Endothelial cell of umbilical vein (primary cell): ENCODE measurements around the gene TBCE. TPM values are rescaled to one million over a fixed set of nuclear protein-coding genes. Genes with fewer than 3 reads are reported as not detected.
A peak's percentile ranks its signal among the peaks of the same experiment; 100 is the strongest.

Source experiments
- BruUV-seq: library from RNA; stranded (reverse); fragments of 400-500 nt; replicated peaks from 2 replicates; lab custom pipeline; 2021; lab: Mats Ljungman, UMichigan
- CTCF ChIA-PET: fragments of 300-600, 350-600 bp; sonication (Branson Sonifier 250); formaldehyde crosslinking; loops from one replicate; lab custom pipeline; 2021; ENCODE audit warnings: antibody characterized with exemption, inconsistent platforms; lab: Charles Lee
- POLR2A ChIA-PET: fragments of 300-600, 350-600 bp; sonication (Branson Sonifier 250); formaldehyde crosslinking; loops from one replicate; lab custom pipeline; 2021; ENCODE audit warnings: antibody characterized with exemption, inconsistent platforms; lab: Charles Lee
- DNase-seq: peaks from one replicate; pipeline ENCODE4 v3.0.0-alpha.2; 2011; ENCODE audit warnings: low read depth, low spot score
- FAIRE-seq: peaks from 2 replicates; lab custom pipeline; 2011; peaks lifted over from hg19 to GRCh38; lab: Jason Lieb, UNC
- H2AFZ ChIP-seq: 2 replicates; pipeline ENCODE4 v1.6.0; 2012; ENCODE audit warnings: low read depth, low read length, control low read depth, inconsistent platforms
- H3K27ac ChIP-seq: 2 replicates; pipeline ENCODE4 v1.5.1; 2011; ENCODE audit warnings: low read depth, mild to moderate bottlenecking, control low read depth, low read length, moderate library complexity; ENCODE audit not compliant: insufficient read depth
- H3K27me3 ChIP-seq, 2 experiments: 2 replicates each; pipeline versions ENCODE4 v1.6.0 to v1.6.1; 2011; ENCODE audit warnings: low read length in 2 of 2, mixed read lengths in 1 of 2; ENCODE audit not compliant: control insufficient read depth in 2 of 2, insufficient read depth in 2 of 2
- H3K36me3 ChIP-seq, 2 experiments: 2 replicates in 1 of 2; 3 replicates in 1 of 2; pipeline ENCODE4 v1.5.1; 2011; ENCODE audit warnings: low read length in 2 of 2, mild to moderate bottlenecking in 1 of 2, moderate library complexity in 1 of 2; ENCODE audit not compliant: control insufficient read depth in 2 of 2, insufficient read depth in 2 of 2; ENCODE audit errors: extremely low read depth in 1 of 2
- H3K4me1 ChIP-seq: 3 replicates; pipeline ENCODE4 v1.5.1; 2011; ENCODE audit warnings: mild to moderate bottlenecking, low read length; ENCODE audit not compliant: control insufficient read depth, insufficient read depth; ENCODE audit errors: extremely low read depth
- H3K4me2 ChIP-seq: 2 replicates; pipeline ENCODE4 v1.6.1; 2011; ENCODE audit warnings: low read length, control low read depth, mixed read lengths; ENCODE audit not compliant: insufficient read depth
- H3K4me3 ChIP-seq, 3 experiments: fragments of 200-600 bp in 1 of 3; sonication (generic), shearing (Covaris generic) in 1 of 3; replicated peaks in 1 of 3; 2 replicates each; pipeline ENCODE4 v1.5.1; 2011 to 2016; ENCODE audit warnings: control low read depth in 3 of 3, low read length in 3 of 3, mild to moderate bottlenecking in 2 of 3, inconsistent platforms in 1 of 3, low read depth in 1 of 3, moderate library complexity in 1 of 3; ENCODE audit not compliant: insufficient read depth in 1 of 3
- H3K79me2 ChIP-seq: 2 replicates; pipeline ENCODE4 v1.6.0; 2012; ENCODE audit warnings: low read length, inconsistent platforms; ENCODE audit not compliant: control insufficient read depth, insufficient read depth
- H3K9ac ChIP-seq: replicated peaks from 2 replicates; pipeline ENCODE3; 2011; ENCODE audit warnings: low read length, control low read depth; ENCODE audit not compliant: insufficient read depth; ENCODE audit errors: extremely low read depth
- H3K9me1 ChIP-seq: replicated peaks from 3 replicates; pipeline ENCODE4 v1.6.0; 2011; ENCODE audit warnings: mild to moderate bottlenecking, low read length; ENCODE audit not compliant: control insufficient read depth, insufficient read depth; ENCODE audit errors: extremely low read depth
- H3K9me3 ChIP-seq: replicated peaks from 2 replicates; pipeline ENCODE4 v1.5.1; 2012; ENCODE audit warnings: low read length, inconsistent platforms; ENCODE audit not compliant: control insufficient read depth, insufficient read depth
- H4K20me1 ChIP-seq: replicated peaks from 2 replicates; pipeline ENCODE3; 2011; ENCODE audit warnings: mild to moderate bottlenecking, low read length; ENCODE audit not compliant: control insufficient read depth, insufficient read depth; ENCODE audit errors: extremely low read depth
- EZH2 ChIP-seq: IDR thresholded peaks from 2 replicates; pipeline ENCODE4 v1.6.1; 2012; ENCODE audit warnings: borderline replicate concordance, low read depth, mild to moderate bottlenecking, moderate library complexity, low read length, inconsistent platforms; ENCODE audit not compliant: severe bottlenecking
- FOS ChIP-seq: IDR thresholded peaks from 2 replicates; pipeline ENCODE4 v1.6.1; 2011; ENCODE audit warnings: mild to moderate bottlenecking, low read length, moderate library complexity, borderline replicate concordance; ENCODE audit not compliant: insufficient read depth
- GATA2 ChIP-seq: IDR thresholded peaks from 2 replicates; pipeline ENCODE4 v1.7.0; 2011; ENCODE audit warnings: low read depth, mild to moderate bottlenecking, moderate library complexity, mixed read lengths, low read length; ENCODE audit not compliant: insufficient read length, insufficient read depth
- JUN ChIP-seq: IDR thresholded peaks from 2 replicates; pipeline ENCODE4 v1.6.1; 2011; ENCODE audit warnings: borderline replicate concordance, low read depth; ENCODE audit not compliant: insufficient read length, insufficient read depth
- MYC ChIP-seq: IDR thresholded peaks from one replicate; pipeline ENCODE4 v1.6.1; 2011; ENCODE audit warnings: mild to moderate bottlenecking, low read depth, low read length
- POLR2A ChIP-seq: IDR thresholded peaks from 2 replicates; pipeline ENCODE4 v1.6.1; 2012; ENCODE audit warnings: low read depth, mild to moderate bottlenecking, control low read depth, low read length
- POLR2AphosphoS5 ChIP-seq: IDR thresholded peaks from 2 replicates; pipeline ENCODE4 v1.6.1; 2012; ENCODE audit warnings: low read depth, mild to moderate bottlenecking, control low read depth, low read length, moderate library complexity; ENCODE audit not compliant: insufficient read depth
- dilution Hi-C: fragments of 300-500 bp; cut with MboI; formaldehyde crosslinking; loops from one replicate; pipeline ENCODE4 v1.15.0; 2019; ENCODE audit warnings: low sequenced_read_pairs; ENCODE audit not compliant: extremely low pct_ligation_motif_present
- intact Hi-C: fragments of 100-400 bp; cut with micrococcal nuclease; formaldehyde crosslinking; loops from one replicate; pipeline ENCODE4 v1.10.0; 2022
- polyA plus RNA-seq, 4 experiments: library from polyadenylated mRNA; depleted of rRNA in 3 of 4; stranded (reverse) in 3 of 4; unstranded in 1 of 4; fragments of >200 nt; gene quantifications; 2 replicates each; pipeline versions ENCODE4 v1.2.1 to v1.2.3, GENCODE V29; 2011 to 2012; ENCODE audit warnings: missing spikeins in 1 of 4
- total RNA-seq: library from RNA; stranded (reverse); gene quantifications from 2 replicates; pipeline ENCODE4 v1.2.3, GENCODE V29; 2021
- TF ChIP-seq, protein P1 (sequence below), 2 donors: IDR thresholded peaks; 1 replicate in 1 of 2; 2 replicates in 1 of 2; pipeline ENCODE4 v1.5.1; 2011; ENCODE audit warnings: low read length in 2 of 2, mild to moderate bottlenecking in 2 of 2, moderate library complexity in 2 of 2, control low read depth in 1 of 2, inconsistent platforms in 1 of 2, low read depth in 1 of 2; ENCODE audit not compliant: insufficient read depth in 1 of 2; ENCODE audit errors: extremely low read depth in 1 of 2
- TF ChIP-seq, protein P2 (sequence below): IDR thresholded peaks from 2 replicates; pipeline ENCODE4 v1.6.1; 2011; ENCODE audit not compliant: insufficient read depth, insufficient read length

TBCE gene
- total and polyA plus RNA-seq, 2 donors (not counting 3 experiments of a cell fraction or from before 2014, with no cell fraction given) = 13.7 to 32.6 TPM

DNA sequence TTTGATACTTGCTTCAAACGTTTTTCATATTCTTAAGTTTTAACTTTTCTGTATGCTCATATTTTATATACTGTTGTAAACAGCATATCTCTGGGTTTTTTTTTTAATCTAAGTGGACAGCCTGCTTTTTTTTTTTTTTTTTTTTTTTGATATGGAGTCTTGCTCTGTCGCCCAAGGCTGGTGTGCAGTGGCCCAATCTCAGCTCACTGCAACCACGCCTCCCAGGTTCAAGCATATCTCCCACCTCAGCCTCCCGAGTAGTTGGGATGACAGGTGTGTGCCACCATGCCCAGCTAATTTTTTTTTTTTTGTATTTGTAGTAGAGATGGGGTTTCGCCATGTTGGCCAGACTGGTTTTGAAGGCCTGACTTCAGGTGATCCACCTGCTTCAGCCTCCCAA, 1.2 kb downstream of the TBCE start:
- intact Hi-C loops = no loop called here
- Histone ChIP-seq H3K27ac (no peak overlapping the region), H3K27me3 (no peaks in the 10 kb centered on the region), H2AFZ (no peak overlapping the region), H3K9ac (no peak overlapping the region), H3K9me3 (no peaks in the 10 kb centered on the region), H3K4me3 (no peak overlapping the region), H4K20me1 (no peaks in the 10 kb centered on the region), H3K79me2 (peaks cover 27% of the 10 kb centered on the region), H3K9me1 (no peaks in the 10 kb centered on the region), H3K36me3 (no peaks in the 10 kb centered on the region), H3K4me2 (peak overlapping the region; percentile 72), H3K4me1 (peaks cover 2% of the 10 kb centered on the region)
- CTCF ChIA-PET = interaction anchor here (1.3 kb wide), 1 partner anchor 47 kb away, joined by 13 read pairs; no protein-coding TSS in a partner anchor
- BruUV-seq = no TSS peak
- no peak for DNase-seq
- TF ChIP-seq GATA2 (no peak), EZH2 (no peak), MYC (no peak), POLR2AphosphoS5 (no peak), FOS (no peak), JUN (no peak), POLR2A (no peak)
- TF ChIP-seq, protein P1, sequence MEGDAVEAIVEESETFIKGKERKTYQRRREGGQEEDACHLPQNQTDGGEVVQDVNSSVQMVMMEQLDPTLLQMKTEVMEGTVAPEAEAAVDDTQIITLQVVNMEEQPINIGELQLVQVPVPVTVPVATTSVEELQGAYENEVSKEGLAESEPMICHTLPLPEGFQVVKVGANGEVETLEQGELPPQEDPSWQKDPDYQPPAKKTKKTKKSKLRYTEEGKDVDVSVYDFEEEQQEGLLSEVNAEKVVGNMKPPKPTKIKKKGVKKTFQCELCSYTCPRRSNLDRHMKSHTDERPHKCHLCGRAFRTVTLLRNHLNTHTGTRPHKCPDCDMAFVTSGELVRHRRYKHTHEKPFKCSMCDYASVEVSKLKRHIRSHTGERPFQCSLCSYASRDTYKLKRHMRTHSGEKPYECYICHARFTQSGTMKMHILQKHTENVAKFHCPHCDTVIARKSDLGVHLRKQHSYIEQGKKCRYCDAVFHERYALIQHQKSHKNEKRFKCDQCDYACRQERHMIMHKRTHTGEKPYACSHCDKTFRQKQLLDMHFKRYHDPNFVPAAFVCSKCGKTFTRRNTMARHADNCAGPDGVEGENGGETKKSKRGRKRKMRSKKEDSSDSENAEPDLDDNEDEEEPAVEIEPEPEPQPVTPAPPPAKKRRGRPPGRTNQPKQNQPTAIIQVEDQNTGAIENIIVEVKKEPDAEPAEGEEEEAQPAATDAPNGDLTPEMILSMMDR (IDR thresholded peaks at IDR 0.05; ENCODE audit: extremely low read depth in 1 of 2, insufficient read depth in 1 of 2, low read depth in 1 of 2, low read length in 2 of 2) = no peak
- TF ChIP-seq, protein P2, sequence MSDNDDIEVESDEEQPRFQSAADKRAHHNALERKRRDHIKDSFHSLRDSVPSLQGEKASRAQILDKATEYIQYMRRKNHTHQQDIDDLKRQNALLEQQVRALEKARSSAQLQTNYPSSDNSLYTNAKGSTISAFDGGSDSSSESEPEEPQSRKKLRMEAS = no peak
- dilution Hi-C loops = no loop called here
- no peak for FAIRE-seq
- POLR2A ChIA-PET = no interaction called here
